Endothelial cell of umbilical vein (primary cell): ENCODE measurements around the gene RAPGEF6. TPM values are rescaled to one million over a fixed set of nuclear protein-coding genes. Genes with fewer than 3 reads are reported as not detected.

Experiments used
- BruUV-seq: library from RNA; stranded (reverse); fragments of 400-500 nt; replicated peaks from 2 replicates; lab custom pipeline; 2021; lab: Mats Ljungman, UMichigan
- CTCF ChIA-PET: fragments of 300-600, 350-600 bp; sonication (Branson Sonifier 250); formaldehyde crosslinking; loops from one replicate; lab custom pipeline; 2021; ENCODE audit warnings: antibody characterized with exemption, inconsistent platforms; lab: Charles Lee
- POLR2A ChIA-PET: fragments of 300-600, 350-600 bp; sonication (Branson Sonifier 250); formaldehyde crosslinking; loops from one replicate; lab custom pipeline; 2021; ENCODE audit warnings: antibody characterized with exemption, inconsistent platforms; lab: Charles Lee
- DNase-seq: peaks from one replicate; pipeline ENCODE4 v3.0.0-alpha.2; 2011; ENCODE audit warnings: low read depth, low spot score
- FAIRE-seq: peaks from 2 replicates; lab custom pipeline; 2011; peaks lifted over from hg19 to GRCh38; lab: Jason Lieb, UNC
- H2AFZ ChIP-seq: 2 replicates; pipeline ENCODE4 v1.6.0; 2012; ENCODE audit warnings: low read depth, low read length, control low read depth, inconsistent platforms
- H3K27ac ChIP-seq: 2 replicates; pipeline ENCODE4 v1.5.1; 2011; ENCODE audit warnings: low read depth, mild to moderate bottlenecking, control low read depth, low read length, moderate library complexity; ENCODE audit not compliant: insufficient read depth
- H3K27me3 ChIP-seq, 2 experiments: 2 replicates each; pipeline versions ENCODE4 v1.6.0 to v1.6.1; 2011; ENCODE audit warnings: low read length in 2 of 2, mixed read lengths in 1 of 2; ENCODE audit not compliant: control insufficient read depth in 2 of 2, insufficient read depth in 2 of 2
- H3K36me3 ChIP-seq, 2 experiments: 2 replicates in 1 of 2; 3 replicates in 1 of 2; pipeline ENCODE4 v1.5.1; 2011; ENCODE audit warnings: low read length in 2 of 2, mild to moderate bottlenecking in 1 of 2, moderate library complexity in 1 of 2; ENCODE audit not compliant: control insufficient read depth in 2 of 2, insufficient read depth in 2 of 2; ENCODE audit errors: extremely low read depth in 1 of 2
- H3K4me1 ChIP-seq: 3 replicates; pipeline ENCODE4 v1.5.1; 2011; ENCODE audit warnings: mild to moderate bottlenecking, low read length; ENCODE audit not compliant: control insufficient read depth, insufficient read depth; ENCODE audit errors: extremely low read depth
- H3K4me2 ChIP-seq: 2 replicates; pipeline ENCODE4 v1.6.1; 2011; ENCODE audit warnings: low read length, control low read depth, mixed read lengths; ENCODE audit not compliant: insufficient read depth
- H3K4me3 ChIP-seq, 3 experiments: fragments of 200-600 bp in 1 of 3; sonication (generic), shearing (Covaris generic) in 1 of 3; replicated peaks in 1 of 3; 2 replicates each; pipeline ENCODE4 v1.5.1; 2011 to 2016; ENCODE audit warnings: control low read depth in 3 of 3, low read length in 3 of 3, mild to moderate bottlenecking in 2 of 3, inconsistent platforms in 1 of 3, low read depth in 1 of 3, moderate library complexity in 1 of 3; ENCODE audit not compliant: insufficient read depth in 1 of 3
- H3K79me2 ChIP-seq: 2 replicates; pipeline ENCODE4 v1.6.0; 2012; ENCODE audit warnings: low read length, inconsistent platforms; ENCODE audit not compliant: control insufficient read depth, insufficient read depth
- H3K9ac ChIP-seq: replicated peaks from 2 replicates; pipeline ENCODE3; 2011; ENCODE audit warnings: low read length, control low read depth; ENCODE audit not compliant: insufficient read depth; ENCODE audit errors: extremely low read depth
- H3K9me1 ChIP-seq: replicated peaks from 3 replicates; pipeline ENCODE4 v1.6.0; 2011; ENCODE audit warnings: mild to moderate bottlenecking, low read length; ENCODE audit not compliant: control insufficient read depth, insufficient read depth; ENCODE audit errors: extremely low read depth
- H3K9me3 ChIP-seq: replicated peaks from 2 replicates; pipeline ENCODE4 v1.5.1; 2012; ENCODE audit warnings: low read length, inconsistent platforms; ENCODE audit not compliant: control insufficient read depth, insufficient read depth
- H4K20me1 ChIP-seq: replicated peaks from 2 replicates; pipeline ENCODE3; 2011; ENCODE audit warnings: mild to moderate bottlenecking, low read length; ENCODE audit not compliant: control insufficient read depth, insufficient read depth; ENCODE audit errors: extremely low read depth
- EZH2 ChIP-seq: IDR thresholded peaks from 2 replicates; pipeline ENCODE4 v1.6.1; 2012; ENCODE audit warnings: borderline replicate concordance, low read depth, mild to moderate bottlenecking, moderate library complexity, low read length, inconsistent platforms; ENCODE audit not compliant: severe bottlenecking
- FOS ChIP-seq: IDR thresholded peaks from 2 replicates; pipeline ENCODE4 v1.6.1; 2011; ENCODE audit warnings: mild to moderate bottlenecking, low read length, moderate library complexity, borderline replicate concordance; ENCODE audit not compliant: insufficient read depth
- GATA2 ChIP-seq: IDR thresholded peaks from 2 replicates; pipeline ENCODE4 v1.7.0; 2011; ENCODE audit warnings: low read depth, mild to moderate bottlenecking, moderate library complexity, mixed read lengths, low read length; ENCODE audit not compliant: insufficient read length, insufficient read depth
- JUN ChIP-seq: IDR thresholded peaks from 2 replicates; pipeline ENCODE4 v1.6.1; 2011; ENCODE audit warnings: borderline replicate concordance, low read depth; ENCODE audit not compliant: insufficient read length, insufficient read depth
- MYC ChIP-seq: IDR thresholded peaks from one replicate; pipeline ENCODE4 v1.6.1; 2011; ENCODE audit warnings: mild to moderate bottlenecking, low read depth, low read length
- POLR2A ChIP-seq: IDR thresholded peaks from 2 replicates; pipeline ENCODE4 v1.6.1; 2012; ENCODE audit warnings: low read depth, mild to moderate bottlenecking, control low read depth, low read length
- POLR2AphosphoS5 ChIP-seq: IDR thresholded peaks from 2 replicates; pipeline ENCODE4 v1.6.1; 2012; ENCODE audit warnings: low read depth, mild to moderate bottlenecking, control low read depth, low read length, moderate library complexity; ENCODE audit not compliant: insufficient read depth
- dilution Hi-C: fragments of 300-500 bp; cut with MboI; formaldehyde crosslinking; loops from one replicate; pipeline ENCODE4 v1.15.0; 2019; ENCODE audit warnings: low sequenced_read_pairs; ENCODE audit not compliant: extremely low pct_ligation_motif_present
- intact Hi-C: fragments of 100-400 bp; cut with micrococcal nuclease; formaldehyde crosslinking; loops from one replicate; pipeline ENCODE4 v1.10.0; 2022
- polyA plus RNA-seq, 4 experiments: library from polyadenylated mRNA; depleted of rRNA in 3 of 4; stranded (reverse) in 3 of 4; unstranded in 1 of 4; fragments of >200 nt; gene quantifications; 2 replicates each; pipeline versions ENCODE4 v1.2.1 to v1.2.3, GENCODE V29; 2011 to 2012; ENCODE audit warnings: missing spikeins in 1 of 4
- total RNA-seq: library from RNA; stranded (reverse); gene quantifications from 2 replicates; pipeline ENCODE4 v1.2.3, GENCODE V29; 2021
- TF ChIP-seq, protein P1 (sequence below), 2 donors: IDR thresholded peaks; 1 replicate in 1 of 2; 2 replicates in 1 of 2; pipeline ENCODE4 v1.5.1; 2011; ENCODE audit warnings: low read length in 2 of 2, mild to moderate bottlenecking in 2 of 2, moderate library complexity in 2 of 2, control low read depth in 1 of 2, inconsistent platforms in 1 of 2, low read depth in 1 of 2; ENCODE audit not compliant: insufficient read depth in 1 of 2; ENCODE audit errors: extremely low read depth in 1 of 2
- TF ChIP-seq, protein P2 (sequence below): IDR thresholded peaks from 2 replicates; pipeline ENCODE4 v1.6.1; 2011; ENCODE audit not compliant: insufficient read depth, insufficient read length

Gene RAPGEF6
- total and polyA plus RNA-seq, 2 donors (not counting 3 experiments of a cell fraction or from before 2014, with no cell fraction given): 3.5 to 17.5 TPM

- no peaks in the 10 kb centered on the region for H3K9me3 ChIP-seq
- H3K4me2 ChIP-seq: no peak overlapping the region
- H3K9ac ChIP-seq: no peak overlapping the region
- H3K27ac ChIP-seq: no peak overlapping the region
- intact Hi-C loops (no loop called here), dilution Hi-C loops (no loop called here)
- no peak overlapping the region for H3K4me3 ChIP-seq
- POLR2A ChIA-PET: no interaction called here
- no TSS peak for BruUV-seq
- no peaks in the 10 kb centered on the region for H4K20me1 ChIP-seq
- no peaks in the 10 kb centered on the region for H3K9me1 ChIP-seq
- TF ChIP-seq POLR2A (no peak), EZH2 (no peak), MYC (no peak), POLR2AphosphoS5 (no peak), GATA2 (no peak), FOS (no peak), JUN (no peak)
- TF ChIP-seq, protein P1, sequence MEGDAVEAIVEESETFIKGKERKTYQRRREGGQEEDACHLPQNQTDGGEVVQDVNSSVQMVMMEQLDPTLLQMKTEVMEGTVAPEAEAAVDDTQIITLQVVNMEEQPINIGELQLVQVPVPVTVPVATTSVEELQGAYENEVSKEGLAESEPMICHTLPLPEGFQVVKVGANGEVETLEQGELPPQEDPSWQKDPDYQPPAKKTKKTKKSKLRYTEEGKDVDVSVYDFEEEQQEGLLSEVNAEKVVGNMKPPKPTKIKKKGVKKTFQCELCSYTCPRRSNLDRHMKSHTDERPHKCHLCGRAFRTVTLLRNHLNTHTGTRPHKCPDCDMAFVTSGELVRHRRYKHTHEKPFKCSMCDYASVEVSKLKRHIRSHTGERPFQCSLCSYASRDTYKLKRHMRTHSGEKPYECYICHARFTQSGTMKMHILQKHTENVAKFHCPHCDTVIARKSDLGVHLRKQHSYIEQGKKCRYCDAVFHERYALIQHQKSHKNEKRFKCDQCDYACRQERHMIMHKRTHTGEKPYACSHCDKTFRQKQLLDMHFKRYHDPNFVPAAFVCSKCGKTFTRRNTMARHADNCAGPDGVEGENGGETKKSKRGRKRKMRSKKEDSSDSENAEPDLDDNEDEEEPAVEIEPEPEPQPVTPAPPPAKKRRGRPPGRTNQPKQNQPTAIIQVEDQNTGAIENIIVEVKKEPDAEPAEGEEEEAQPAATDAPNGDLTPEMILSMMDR (IDR thresholded peaks at IDR 0.05; ENCODE audit: extremely low read depth in 1 of 2, insufficient read depth in 1 of 2, low read depth in 1 of 2, low read length in 2 of 2): no peak
- TF ChIP-seq, protein P2, sequence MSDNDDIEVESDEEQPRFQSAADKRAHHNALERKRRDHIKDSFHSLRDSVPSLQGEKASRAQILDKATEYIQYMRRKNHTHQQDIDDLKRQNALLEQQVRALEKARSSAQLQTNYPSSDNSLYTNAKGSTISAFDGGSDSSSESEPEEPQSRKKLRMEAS: no peak
- peaks cover 2 to 18% of the 10 kb centered on the region in 2 experiments for H3K36me3 ChIP-seq
- no peaks in the 10 kb centered on the region for H3K79me2 ChIP-seq
- DNase-seq (no peak), FAIRE-seq (no peak)
- CTCF ChIA-PET: no interaction called here
- H3K27me3 ChIP-seq: no peaks in the 10 kb centered on the region
- peaks cover 1% of the 10 kb centered on the region for H3K4me1 ChIP-seq
- no peak overlapping the region for H2AFZ ChIP-seq
Measured at GRCh38 chr5:131654776-131655175, 19.7 kb upstream of the RAPGEF6 start.
